ENCODE measurements around the gene CNNM3.
"Not testable (repeated sequence)": the region's sequence is repeated elsewhere in the genome, so short reads cannot be mapped to it uniquely, and the experiment has no call there.

Gene CNNM3

GRCh38 chr2:96795076-96795475 is 21.0 kb upstream of the CNNM3 start:
- H3K36me3 ChIP-seq (replicated peaks; ENCODE audit: low read depth, low read length), result no peaks in the 10 kb centered on the region

DNA sequence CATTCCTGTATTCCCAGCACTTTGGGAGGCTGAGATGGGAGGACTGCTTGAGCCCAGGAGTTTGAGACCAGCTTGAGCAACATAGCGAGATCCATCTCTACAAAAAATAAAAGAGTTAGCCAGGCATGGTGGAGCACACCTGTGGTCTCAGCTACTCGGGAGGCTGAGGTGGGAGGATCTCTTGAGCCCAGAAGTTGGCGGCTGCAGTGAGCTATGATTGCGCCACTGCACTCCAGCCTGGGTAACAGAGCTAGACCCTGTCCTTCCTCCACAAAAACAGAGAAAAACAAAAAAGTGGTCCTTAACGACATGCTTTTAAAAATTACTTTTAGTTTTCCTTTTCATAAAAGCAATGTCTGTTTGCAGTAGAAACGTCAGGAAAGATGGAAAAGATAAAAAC is 19.6 kb upstream of the CNNM3 start:
- H3K27me3 ChIP-seq (ENCODE audit: low read depth, low read length); H3K4me1 ChIP-seq (ENCODE audit: low read length); H3K9ac ChIP-seq (ENCODE audit: low read length): not testable (repeated sequence)

More at GRCh38 chr2:96795076-96795475, 21.0 kb upstream of the CNNM3 start:
- H3K4me2 ChIP-seq (ENCODE audit: low read length), result no peak overlapping the region
- no peaks in the 10 kb centered on the region for H4K20me1 ChIP-seq (ENCODE audit: insufficient read depth, low read length)
- no peaks in the 10 kb centered on the region for H3K4me1 ChIP-seq (ENCODE audit: low read length)
- H3K9me3 ChIP-seq (ENCODE audit: insufficient read depth, low read length), result no peaks in the 10 kb centered on the region
- H3K27me3 ChIP-seq (ENCODE audit: low read depth, low read length), result no peaks in the 10 kb centered on the region
- H3K4me3 ChIP-seq (ENCODE audit: low read length), result no peak overlapping the region
- TF ChIP-seq CTCF (IDR thresholded peaks at IDR 0.05; ENCODE audit: low read depth, low read length) (no peak), EZH2phosphoT487 (IDR thresholded peaks at IDR 0.05; ENCODE audit: low read depth) (no peak)
- H2AFZ ChIP-seq (ENCODE audit: low read depth, low read length), result no peak overlapping the region
- H3K9ac ChIP-seq (ENCODE audit: low read length), result no peak overlapping the region
- no peaks in the 10 kb centered on the region for H3K79me2 ChIP-seq (ENCODE audit: low read length)
- no peak overlapping the region for H3K27ac ChIP-seq (ENCODE audit: low read length)

GRCh38 chr2:96797066-96797625 is 18.9 kb upstream of the CNNM3 start:
- no peak overlapping the region for H3K9ac ChIP-seq (ENCODE audit: low read length)
- peaks cover 7% of the 10 kb centered on the region; the same call in 1 of the 2 replicates for H3K4me1 ChIP-seq (ENCODE audit: low read length)
- no peaks in the 10 kb centered on the region for H3K9me3 ChIP-seq (ENCODE audit: insufficient read depth, low read length)
- peaks cover 4% of the 10 kb centered on the region for H3K36me3 ChIP-seq (replicated peaks; ENCODE audit: low read depth, low read length)
- no peaks in the 10 kb centered on the region for H3K79me2 ChIP-seq (ENCODE audit: low read length)
- H4K20me1 ChIP-seq (ENCODE audit: insufficient read depth, low read length), result no peaks in the 10 kb centered on the region
- no peak overlapping the region for H3K4me3 ChIP-seq (ENCODE audit: low read length)
- H3K27me3 ChIP-seq (ENCODE audit: low read depth, low read length), result no peaks in the 10 kb centered on the region
- no peak overlapping the region for H2AFZ ChIP-seq (ENCODE audit: low read depth, low read length)
- no peak overlapping the region for H3K4me2 ChIP-seq (ENCODE audit: low read length)
- H3K27ac ChIP-seq (ENCODE audit: low read length), result no peak overlapping the region
- TF ChIP-seq EZH2phosphoT487 (IDR thresholded peaks at IDR 0.05; ENCODE audit: low read depth) (no peak), CTCF (IDR thresholded peaks at IDR 0.05; ENCODE audit: low read depth, low read length) (no peak)

More for the DNA sequence above, 19.6 kb upstream of the CNNM3 start:
- not testable (repeated sequence) for H3K4me2 ChIP-seq (ENCODE audit: low read length); H3K9me3 ChIP-seq (ENCODE audit: insufficient read depth, low read length); H3K36me3 ChIP-seq (replicated peaks; ENCODE audit: low read depth, low read length); H2AFZ ChIP-seq (ENCODE audit: low read depth, low read length); H4K20me1 ChIP-seq (ENCODE audit: insufficient read depth, low read length); H3K4me3 ChIP-seq (ENCODE audit: low read length); H3K79me2 ChIP-seq (ENCODE audit: low read length); H3K27ac ChIP-seq (ENCODE audit: low read length)

DNA sequence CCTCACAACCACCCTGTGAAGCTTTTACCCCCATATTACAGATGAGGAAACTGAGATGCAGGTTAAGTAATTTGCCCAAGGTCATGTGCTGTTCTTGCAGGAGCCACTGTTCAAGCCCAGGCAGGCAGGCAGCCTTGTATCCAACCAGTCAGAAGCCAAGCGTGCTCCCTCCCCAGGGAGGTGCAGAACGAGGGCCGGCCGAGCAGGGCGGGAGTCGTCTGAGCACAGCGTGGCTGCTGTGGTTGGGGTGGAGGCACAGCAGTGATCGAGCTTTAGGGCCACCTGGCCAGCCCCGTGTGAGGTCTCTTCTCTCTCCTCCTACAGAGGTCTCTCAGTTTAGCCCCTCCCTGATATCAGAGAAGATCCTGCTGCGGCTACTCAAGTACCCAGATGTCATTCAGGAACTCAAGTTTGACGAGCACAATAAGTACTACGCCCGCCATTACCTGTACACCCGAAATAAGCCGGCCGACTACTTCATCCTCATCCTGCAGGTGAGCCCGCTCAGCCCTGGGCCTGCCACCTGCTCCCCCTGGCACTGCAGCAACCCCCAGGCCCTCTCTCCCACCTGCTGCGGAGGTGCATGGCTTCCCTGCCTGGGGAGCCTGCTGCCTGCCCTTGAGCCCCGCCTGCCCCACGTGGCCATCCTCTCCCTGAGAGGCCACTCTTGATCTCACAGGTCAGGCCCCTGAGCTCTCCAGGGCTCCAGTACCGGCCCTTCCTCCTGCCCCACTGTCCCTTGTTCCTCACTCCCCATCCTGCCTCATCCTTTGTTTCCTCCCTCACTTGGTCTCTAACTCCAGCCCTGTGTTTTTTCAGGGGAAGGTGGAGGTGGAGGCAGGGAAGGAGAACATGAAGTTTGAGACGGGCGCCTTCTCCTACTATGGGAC is 17.1 kb upstream of the CNNM3 start:
- Histone ChIP-seq H3K36me3 (replicated peaks; ENCODE audit: low read depth, low read length) (peaks cover 4% of the 10 kb centered on the region), H4K20me1 (ENCODE audit: insufficient read depth, low read length) (no peaks in the 10 kb centered on the region), H3K27me3 (ENCODE audit: low read depth, low read length) (no peaks in the 10 kb centered on the region), H3K79me2 (ENCODE audit: low read length) (no peaks in the 10 kb centered on the region), H3K9me3 (ENCODE audit: insufficient read depth, low read length) (no peaks in the 10 kb centered on the region), H3K4me1 (ENCODE audit: low read length) (peaks cover 7% of the 10 kb centered on the region; the same call in 1 of the 2 replicates), H3K27ac (ENCODE audit: low read length) (no peak overlapping the region), H3K9ac (ENCODE audit: low read length) (no peak overlapping the region), H3K4me3 (ENCODE audit: low read length) (no peak overlapping the region), H2AFZ (ENCODE audit: low read depth, low read length) (no peak overlapping the region), H3K4me2 (ENCODE audit: low read length) (no peak overlapping the region)
- TF ChIP-seq CTCF (IDR thresholded peaks at IDR 0.05; ENCODE audit: low read depth, low read length) (no peak), EZH2phosphoT487 (IDR thresholded peaks at IDR 0.05; ENCODE audit: low read depth) (no peak)
